Left forelimb (tissue), 1 donor: ENCODE measurements around the gene COA4.

Experiments used
- DNase-seq: peaks from one replicate; pipeline ENCODE4 v3.0.0-alpha.2; 2018; ENCODE audit warnings: low spot score

COA4 gene

GRCh38 chr11:73866095-73866579 lies 10.5 kb downstream of the COA4 start:
- no peak for DNase-seq

- DNase-seq, result no peak
These were observed 13.7 kb downstream of the COA4 start for GRCh38 chr11:73862986-73863385.

GRCh38 chr11:73860202-73860601 lies 16.4 kb downstream of the COA4 start:
- no peak for DNase-seq

- no peak for DNase-seq
These were observed 17.0 kb downstream of the COA4 start for GRCh38 chr11:73859671-73860070.

- no peak for DNase-seq
These were observed 20.5 kb downstream of the COA4 start for GRCh38 chr11:73856031-73856567.

- no peak for DNase-seq
These were observed 22.0 kb downstream of the COA4 start for GRCh38 chr11:73854680-73855079.

GRCh38 chr11:73852049-73852448 lies 24.6 kb downstream of the COA4 start:
- no peak for DNase-seq

- DNase-seq, result no peak
These were observed 25.4 kb downstream of the COA4 start for GRCh38 chr11:73851046-73851764.

GRCh38 chr11:73839123-73839457 lies 37.6 kb downstream of the COA4 start:
- DNase-seq, result no peak

GRCh38 chr11:73838443-73839122 lies 38.1 kb downstream of the COA4 start:
- no peak for DNase-seq

- DNase-seq, result no peak
These were observed 43.6 kb downstream of the COA4 start for GRCh38 chr11:73833067-73833466.

- no peak for DNase-seq
These were observed 46.4 kb downstream of the COA4 start for GRCh38 chr11:73830261-73830660.
